Raji (cell line): ENCODE results near the gene SLC4A2.
A peak's percentile ranks its signal among the peaks of the same experiment; 100 is the strongest.

ENCODE experiments used
- POLR2A ChIP-seq: IDR thresholded peaks from 2 replicates; pipeline ENCODE4 v1.6.1; 2011; ENCODE audit warnings: low read depth, low read length, control low read depth; ENCODE audit not compliant: insufficient read depth

Gene SLC4A2

GRCh38 chr7:151059367-151060112, at the start of gene SLC4A2:
TSS of gene SLC4A2 (plus strand) at chr7:151059589. CDS start at chr7:151061988, 2,399 bp downstream.
- TF ChIP-seq POLR2A: peak; percentile 54

GRCh38 chr7:151010037-151010306, 49.4 kb upstream of the SLC4A2 start:
- no peak for TF ChIP-seq POLR2A

- TF ChIP-seq POLR2A: no peak
Measured at GRCh38 chr7:151010307-151011096, 48.9 kb upstream of the SLC4A2 start.

GRCh38 chr7:151011097-151011409, 48.3 kb upstream of the SLC4A2 start:
- TF ChIP-seq POLR2A: no peak

- no peak for TF ChIP-seq POLR2A
Measured at GRCh38 chr7:151012031-151012692, 47.2 kb upstream of the SLC4A2 start.

GRCh38 chr7:151012911-151013347, 46.5 kb upstream of the SLC4A2 start:
- TF ChIP-seq POLR2A: no peak

- TF ChIP-seq POLR2A: no peak
Measured at GRCh38 chr7:151013356-151013732, 46.0 kb upstream of the SLC4A2 start.

GRCh38 chr7:151013733-151014497, 45.5 kb upstream of the SLC4A2 start:
- no peak for TF ChIP-seq POLR2A

- TF ChIP-seq POLR2A: no peak
Measured at GRCh38 chr7:151014950-151015349, 44.4 kb upstream of the SLC4A2 start.

- 0 out of 2 replicates have a peak, but pooled peaks have one; percentile 1 for TF ChIP-seq POLR2A
Measured at GRCh38 chr7:151015967-151016366, 43.4 kb upstream of the SLC4A2 start.

GRCh38 chr7:151016505-151016904, 42.9 kb upstream of the SLC4A2 start:
- TF ChIP-seq POLR2A: no peak

- no peak for TF ChIP-seq POLR2A
Measured at GRCh38 chr7:151016942-151017341, 42.4 kb upstream of the SLC4A2 start.

- no peak for TF ChIP-seq POLR2A
Measured at GRCh38 chr7:151017370-151017952, 41.9 kb upstream of the SLC4A2 start.

GRCh38 chr7:151017953-151018420, 41.4 kb upstream of the SLC4A2 start:
- TF ChIP-seq POLR2A: 0 out of 2 replicates have a peak, but pooled peaks have one; percentile 26

- no peak for TF ChIP-seq POLR2A
Measured at GRCh38 chr7:151018421-151019129, 40.8 kb upstream of the SLC4A2 start.

- TF ChIP-seq POLR2A: no peak
Measured at GRCh38 chr7:151019130-151019447, 40.3 kb upstream of the SLC4A2 start.
